Left lung (tissue), 10 donors: ENCODE results near the gene TECR. TPM values are rescaled to one million over a fixed set of nuclear protein-coding genes. Genes with fewer than 3 reads are reported as not detected.

Source experiments
- ATAC-seq: fragments of 200-7000 bp; cut with Tn5 transposase; one replicate; pipeline ENCODE4 v1.9.1; 2020; ENCODE audit warnings: moderate library complexity
- DNase-seq, 4 donors: peaks; one replicate each; pipeline ENCODE4 v3.0.0-alpha.2; 2013 to 2020
- H3K27ac ChIP-seq, 2 donors: fragments of 200-600 bp; sonication (generic) in 1 of 2; one replicate each; pipeline versions ENCODE4 v1.5.0 to v1.8.0; 2020 to 2021
- H3K27me3 ChIP-seq, 2 donors: fragments of 200-600 bp; sonication (generic) in 1 of 2; one replicate each; pipeline versions ENCODE4 v1.5.0 to v1.8.0; 2020 to 2021
- H3K36me3 ChIP-seq, 2 donors: fragments of 200-600 bp; sonication (generic) in 1 of 2; one replicate each; pipeline versions ENCODE4 v1.5.0 to v1.8.0; 2020 to 2021
- H3K4me1 ChIP-seq, 2 donors: fragments of 200-600 bp; one replicate each; pipeline ENCODE4 v1.8.0; 2021
- H3K4me3 ChIP-seq, 2 donors: fragments of 200-600 bp; sonication (generic) in 1 of 2; one replicate each; pipeline versions ENCODE4 v1.5.0 to v1.8.0; 2020 to 2021; ENCODE audit warnings: mild to moderate bottlenecking in 1 of 2
- H3K9me3 ChIP-seq, 2 donors: fragments of 200-600 bp; sonication (generic) in 1 of 2; one replicate each; pipeline versions ENCODE4 v1.5.0 to v1.8.0; 2020 to 2021
- CTCF ChIP-seq, 2 donors: fragments of 200-600 bp; sonication (generic) in 1 of 2; IDR thresholded peaks; one replicate each; pipeline versions ENCODE4 v1.5.0 to v1.8.0; 2021; ENCODE audit warnings: antibody characterized with exemption in 2 of 2
- intact Hi-C, 2 donors: fragments of 100-400 bp; cut with DNase I; formaldehyde crosslinking; loops; one replicate each; pipeline versions ENCODE4 v1.11.2 to v1.14.2; 2022
- polyA plus RNA-seq, 6 donors: library from polyadenylated mRNA; unstranded; fragments of 120-200 nt; gene quantifications; one replicate each; pipeline ENCODE4 v1.2.1, GENCODE V29; 2013; ENCODE audit not compliant: insufficient read length in 6 of 6
- total RNA-seq, 2 donors: library from RNA; stranded (reverse); fragmentation: NEBNext Ultra II Directional; extraction: Animal tissue kit (Norgen Biotek cat#: 25700); gene quantifications; one replicate each; pipeline ENCODE4 v1.2.1, GENCODE V29; 2021
- donor health status: DM: no; HTN: yes; CAD: no.
- donor health status: DM: no; HTN: no; CAD: no.

Gene TECR
- total and polyA plus RNA-seq, 8 donors: 77.8 to 122 (median 90.0) TPM

DNA sequence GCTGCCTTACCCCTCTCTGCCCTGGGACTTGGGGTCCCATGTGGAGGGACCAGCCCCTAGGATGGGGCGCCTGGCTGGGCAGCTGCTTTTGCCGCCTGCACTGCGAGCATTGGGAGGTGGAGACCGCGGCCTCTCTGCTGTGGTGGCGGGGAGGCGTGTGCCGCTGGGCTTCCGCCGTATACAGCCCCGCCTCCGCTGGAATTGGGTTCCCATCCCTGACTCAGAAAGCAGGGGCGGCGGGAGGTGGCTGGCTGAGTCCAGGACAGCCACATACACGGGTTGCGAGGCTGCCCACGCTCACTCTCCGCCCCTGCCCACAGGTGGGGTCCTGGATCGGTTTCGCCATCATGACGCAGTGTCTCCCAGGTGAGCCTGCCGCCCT lies 35.9 kb downstream of the TECR start:
- Histone ChIP-seq H3K27ac (no peak overlapping the region), H3K4me1 (peaks cover 0 to 11% of the 10 kb centered on the region in 2 donors), H3K36me3 (peaks cover 0 to 45% of the 10 kb centered on the region in 2 donors), H3K9me3 (no peaks in the 10 kb centered on the region), H3K4me3 (no peak overlapping the region), H3K27me3 (no peaks in the 10 kb centered on the region)
- DNase-seq: peak in 1 of 4 donors; percentile 71
- TF ChIP-seq CTCF (IDR thresholded peaks at IDR 0.05): no peak
- ATAC-seq: no peak
- intact Hi-C loops: no loop called here

- intact Hi-C loops: no loop called here
- H3K27me3 ChIP-seq: no peaks in the 10 kb centered on the region
- TF ChIP-seq CTCF (IDR thresholded peaks at IDR 0.05): no peak
These were observed 36.6 kb downstream of the TECR start for GRCh38 chr19:14565765-14566711.

DNA sequence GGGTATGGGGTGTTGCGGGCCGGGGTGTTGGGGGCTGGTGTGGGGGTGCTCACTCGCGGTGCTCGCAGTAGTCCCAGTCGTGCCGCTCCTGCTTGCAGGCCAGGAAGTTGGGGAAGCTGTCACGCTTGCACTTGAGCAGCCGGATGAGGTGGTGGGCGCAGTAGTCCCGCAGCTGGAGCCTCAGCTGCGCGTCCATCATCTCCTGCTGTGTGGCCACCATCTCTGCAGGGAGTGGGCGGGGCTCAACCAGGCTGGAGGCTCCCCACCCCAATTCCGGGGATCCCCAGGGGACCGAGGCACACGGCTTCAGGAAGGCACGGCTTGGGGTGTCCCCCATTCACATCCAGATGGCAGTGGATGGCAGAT lies 37.3 kb downstream of the TECR start:
- peaks cover 0 to 45% of the 10 kb centered on the region in 2 donors for H3K36me3 ChIP-seq

More at GRCh38 chr19:14565765-14566711, 36.6 kb downstream of the TECR start:
- DNase-seq (peak in 1 of 4 donors; percentile 75), ATAC-seq (no peak)
- no peaks in the 10 kb centered on the region for H3K9me3 ChIP-seq
- no peak overlapping the region for H3K27ac ChIP-seq
- H3K4me3 ChIP-seq: no peak overlapping the region
- H3K4me1 ChIP-seq: peaks cover 6 to 18% of the 10 kb centered on the region in 2 donors
- H3K36me3 ChIP-seq: peaks cover 0 to 45% of the 10 kb centered on the region in 2 donors

DNA sequence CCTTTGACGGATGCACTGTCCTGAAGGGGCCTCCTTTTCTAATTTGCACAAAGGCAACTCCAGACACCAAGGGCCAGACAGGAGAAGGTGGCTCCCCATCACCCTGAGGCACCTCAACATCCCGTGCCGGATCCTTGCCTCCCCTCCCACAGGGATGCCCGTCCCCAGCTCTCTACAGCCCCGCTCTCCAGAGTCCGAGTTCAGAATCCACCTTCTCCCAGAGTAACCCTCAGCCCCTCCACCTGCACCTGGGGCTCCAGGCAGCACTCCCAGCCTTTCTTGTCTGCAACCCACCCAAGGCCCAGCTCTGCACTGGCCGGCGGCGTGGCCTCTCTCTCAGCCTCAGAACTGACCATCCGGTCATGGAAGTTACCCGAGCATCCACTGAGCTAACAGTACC lies 37.7 kb downstream of the TECR start:
- DNase-seq: no peak
- Histone ChIP-seq H3K27me3 (no peaks in the 10 kb centered on the region), H3K4me1 (peaks cover 8 to 24% of the 10 kb centered on the region in 2 donors), H3K9me3 (no peaks in the 10 kb centered on the region), H3K27ac (no peak overlapping the region), H3K4me3 (no peak overlapping the region), H3K36me3 (peaks cover 0 to 45% of the 10 kb centered on the region in 2 donors)
- no peak for ATAC-seq
- intact Hi-C loops: no loop called here
- no peak for TF ChIP-seq CTCF (IDR thresholded peaks at IDR 0.05)

More for the DNA sequence above, 37.3 kb downstream of the TECR start:
- intact Hi-C loops: no loop called here
- DNase-seq (no peak), ATAC-seq (no peak)
- no peaks in the 10 kb centered on the region for H3K9me3 ChIP-seq
- H3K27ac ChIP-seq: no peak overlapping the region
- H3K4me3 ChIP-seq: no peak overlapping the region
- no peaks in the 10 kb centered on the region for H3K27me3 ChIP-seq
- no peak for TF ChIP-seq CTCF (IDR thresholded peaks at IDR 0.05)
- peaks cover 8 to 23% of the 10 kb centered on the region in 2 donors for H3K4me1 ChIP-seq

- no peaks in the 10 kb centered on the region for H3K9me3 ChIP-seq
- no peak for TF ChIP-seq CTCF (IDR thresholded peaks at IDR 0.05)
- H3K36me3 ChIP-seq: peaks cover 0 to 21% of the 10 kb centered on the region in 2 donors
- no peaks in the 10 kb centered on the region for H3K27me3 ChIP-seq
- H3K27ac ChIP-seq: peak overlapping the region in 1 of 2 donors; percentile 73
- peak in 1 of 4 donors; percentile 76 for DNase-seq
- H3K4me3 ChIP-seq: peak overlapping the region; percentile 82 to 84
- intact Hi-C loops: loop anchor here in 1 of 2 donors (10.0 kb wide), 1 partner anchor 124 kb away; the partner anchor contains the start of gene ZNF333
- ATAC-seq: no peak
- peaks cover 14 to 39% of the 10 kb centered on the region in 2 donors for H3K4me1 ChIP-seq
These were observed 41.6 kb downstream of the TECR start for GRCh38 chr19:14570864-14571527.
